CD4-positive, alpha-beta memory T cell (primary cell): Measurements from ENCODE around the gene GPC6. TPM values are rescaled to one million over a fixed set of nuclear protein-coding genes. Genes with fewer than 3 reads are reported as not detected.
A peak's percentile ranks its signal among the peaks of the same experiment; 100 is the strongest.
"Not testable (repeated sequence)": the region's sequence is repeated elsewhere in the genome, so short reads cannot be mapped to it uniquely, and the experiment has no call there.

Experiments used
- CTCF ChIA-PET: fragments of 350-600 bp; sonication (Branson Sonifier 250); formaldehyde crosslinking; loops from one replicate; lab custom pipeline; 2021; ENCODE audit warnings: inconsistent platforms; ENCODE audit not compliant: partially characterized antibody; lab: Charles Lee
- POLR2A ChIA-PET: fragments of 350-600 bp; sonication (Branson Sonifier 250); formaldehyde crosslinking; loops from one replicate; lab custom pipeline; 2021; ENCODE audit not compliant: partially characterized antibody; lab: Charles Lee
- DNase-seq, 5 donors: peaks; one replicate each; pipeline versions ENCODE4 v3.0.0 to v3.0.0-alpha.2; 2020 to 2022; ENCODE audit warnings: mixed read lengths in 1 of 5
- H3K27ac ChIP-seq: one replicate; pipeline ENCODE4 v1.7.0; 2013; ENCODE audit warnings: low read depth, low read length
- H3K27me3 ChIP-seq: 2 replicates; pipeline ENCODE4 v1.7.0; 2013; ENCODE audit warnings: mild to moderate bottlenecking, low read length, moderate library complexity; ENCODE audit not compliant: insufficient read depth
- H3K36me3 ChIP-seq: 2 replicates; pipeline ENCODE4 v1.7.0; 2013; ENCODE audit warnings: mild to moderate bottlenecking, low read length, moderate library complexity; ENCODE audit not compliant: insufficient read depth
- H3K4me1 ChIP-seq: 2 replicates; pipeline ENCODE4 v1.7.0; 2013; ENCODE audit warnings: mild to moderate bottlenecking, low read length, moderate library complexity; ENCODE audit not compliant: insufficient read depth
- H3K4me3 ChIP-seq, 2 donors: one replicate each; pipeline ENCODE4 v1.7.0; 2013; ENCODE audit warnings: low read length in 2 of 2, mild to moderate bottlenecking in 1 of 2
- H3K9me3 ChIP-seq, 2 donors: one replicate each; pipeline ENCODE4 v1.7.0; 2013; ENCODE audit warnings: low read length in 2 of 2, control low read depth in 1 of 2; ENCODE audit not compliant: control insufficient read depth in 1 of 2
- H3K27ac Mint-ChIP-seq, 7 donors: one replicate each; pipeline ENCODE4 v1.8.0; 2020 to 2021; ENCODE audit warnings: mixed read lengths in 7 of 7, mild to moderate bottlenecking in 6 of 7, inconsistent platforms in 3 of 7, moderate library complexity in 3 of 7
- H3K27me3 Mint-ChIP-seq, 2 donors: one replicate each; pipeline ENCODE4 v1.8.0; 2020 to 2021; ENCODE audit warnings: mixed read lengths in 2 of 2
- H3K36me3 Mint-ChIP-seq, 2 donors: one replicate each; pipeline ENCODE4 v1.8.0; 2020 to 2021; ENCODE audit warnings: mixed read lengths in 2 of 2, inconsistent platforms in 1 of 2, mild to moderate bottlenecking in 1 of 2
- H3K4me1 Mint-ChIP-seq, 4 donors: one replicate each; pipeline ENCODE4 v1.8.0; 2020 to 2021; ENCODE audit warnings: mixed read lengths in 4 of 4, mild to moderate bottlenecking in 1 of 4
- H3K4me3 Mint-ChIP-seq, 8 donors: one replicate each; pipeline ENCODE4 v1.8.0; 2020 to 2021; ENCODE audit warnings: mixed read lengths in 8 of 8, mild to moderate bottlenecking in 7 of 8, moderate library complexity in 6 of 8, inconsistent platforms in 3 of 8
- H3K9me3 Mint-ChIP-seq, 8 donors: one replicate each; pipeline ENCODE4 v1.8.0; 2020 to 2021; ENCODE audit warnings: mixed read lengths in 8 of 8, mild to moderate bottlenecking in 5 of 8, inconsistent platforms in 3 of 8, moderate library complexity in 1 of 8
- intact Hi-C: fragments of 100-400 bp; cut with micrococcal nuclease; formaldehyde crosslinking; loops from one replicate; pipeline ENCODE4 v1.15.1; 2023
- polyA plus RNA-seq, 2 donors: library from polyadenylated mRNA; unstranded; fragments of 300-500 nt; fragmentation: Illumina TruSeq; gene quantifications; one replicate each; pipeline ENCODE4 v1.2.3, GENCODE V29; 2021
- total RNA-seq, 2 experiments: library from RNA; stranded (reverse); gene quantifications; one replicate each; pipeline ENCODE4 v1.2.3, GENCODE V29; 2021

Gene GPC6
- total and polyA plus RNA-seq, 4 experiments from 2014 or later: not detected

- H3K4me1 ChIP-seq: no peaks in the 10 kb centered on the region
- ChIA-PET CTCF (no interaction called here), POLR2A (no interaction called here)
- peaks cover 0 to 2% of the 10 kb centered on the region in 2 donors for H3K27me3 Mint-ChIP-seq
- H3K27ac Mint-ChIP-seq: no peak overlapping the region
- intact Hi-C loops: no loop called here
- no peak for DNase-seq
- no peaks in the 10 kb centered on the region for H3K4me1 Mint-ChIP-seq
- H3K9me3 Mint-ChIP-seq: peaks cover 0 to 2% (median 0%) of the 10 kb centered on the region in 8 donors
- no peak overlapping the region for H3K27ac ChIP-seq
- no peak overlapping the region for H3K4me3 Mint-ChIP-seq
- no peaks in the 10 kb centered on the region for H3K36me3 ChIP-seq
- H3K36me3 Mint-ChIP-seq: no peaks in the 10 kb centered on the region
- H3K9me3 ChIP-seq: no peaks in the 10 kb centered on the region
- no peak overlapping the region for H3K4me3 ChIP-seq
- H3K27me3 ChIP-seq: no peaks in the 10 kb centered on the region
Measured at GRCh38 chr13:93320942-93321341, 94.3 kb downstream of the GPC6 start.

- DNase-seq, H3K27me3 Mint-ChIP-seq, H3K4me1 ChIP-seq, H3K9me3 ChIP-seq, H3K9me3 Mint-ChIP-seq, H3K36me3 ChIP-seq, H3K27ac ChIP-seq, CTCF ChIA-PET, H3K4me3 Mint-ChIP-seq, H3K4me3 ChIP-seq, intact Hi-C loops, POLR2A ChIA-PET, H3K4me1 Mint-ChIP-seq, H3K27me3 ChIP-seq, H3K36me3 Mint-ChIP-seq: not testable (repeated sequence)
- peak overlapping the region in 1 of 7 donors; percentile 4 for H3K27ac Mint-ChIP-seq
Measured at GRCh38 chr13:93323880-93324279, 97.3 kb downstream of the GPC6 start.

GRCh38 chr13:93325303-93326233, 99.0 kb downstream of the GPC6 start:
- Mint-ChIP-seq H3K4me1 (no peaks in the 10 kb centered on the region), H3K4me3 (no peak overlapping the region), H3K27me3 (peaks cover 0 to 2% of the 10 kb centered on the region in 2 donors), H3K9me3 (no peaks in the 10 kb centered on the region), H3K36me3 (no peaks in the 10 kb centered on the region), H3K27ac (no peak overlapping the region)
- ChIA-PET POLR2A (no interaction called here), CTCF (no interaction called here)
- H3K9me3 ChIP-seq: no peaks in the 10 kb centered on the region
- H3K4me1 ChIP-seq: no peaks in the 10 kb centered on the region
- no peak for DNase-seq
- H3K36me3 ChIP-seq: no peaks in the 10 kb centered on the region
- intact Hi-C loops: no loop called here
- no peak overlapping the region for H3K27ac ChIP-seq
- no peaks in the 10 kb centered on the region for H3K27me3 ChIP-seq
- no peak overlapping the region for H3K4me3 ChIP-seq

DNA sequence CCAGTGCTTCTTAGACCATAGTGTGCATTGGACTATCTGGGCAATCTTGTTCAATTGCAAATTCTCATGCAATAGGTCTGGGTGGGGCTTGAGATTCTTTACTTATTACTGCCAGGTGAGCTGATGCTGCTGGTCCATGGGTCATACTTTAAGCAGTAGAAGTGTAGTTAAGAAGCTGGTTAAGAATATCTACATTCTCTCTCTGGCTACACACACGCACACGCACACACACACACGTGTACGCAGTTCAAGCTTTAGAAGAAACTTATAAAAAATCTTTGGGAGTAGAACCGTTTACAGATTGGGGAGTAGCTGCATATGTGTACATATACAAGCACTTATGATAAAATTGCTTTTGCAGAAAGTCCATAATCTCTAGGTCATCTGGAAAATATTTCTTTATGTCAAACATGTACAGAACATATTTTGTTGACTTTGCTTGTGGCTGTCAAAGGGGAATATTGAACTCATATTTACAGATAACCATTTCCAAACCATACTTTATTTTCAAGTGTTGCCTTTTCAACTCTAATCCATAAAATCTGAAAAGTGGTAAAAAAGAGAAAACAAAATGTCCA, 99.7 kb downstream of the GPC6 start:
- Mint-ChIP-seq H3K9me3 (no peaks in the 10 kb centered on the region), H3K27me3 (peaks cover 0 to 2% of the 10 kb centered on the region in 2 donors), H3K4me1 (no peaks in the 10 kb centered on the region), H3K36me3 (no peaks in the 10 kb centered on the region), H3K27ac (no peak overlapping the region), H3K4me3 (no peak overlapping the region)
- no peaks in the 10 kb centered on the region for H3K9me3 ChIP-seq
- no peak overlapping the region for H3K27ac ChIP-seq
- no peaks in the 10 kb centered on the region for H3K36me3 ChIP-seq
- ChIA-PET CTCF (no interaction called here), POLR2A (no interaction called here)
- intact Hi-C loops: no loop called here
- no peaks in the 10 kb centered on the region for H3K4me1 ChIP-seq
- no peak overlapping the region for H3K4me3 ChIP-seq
- H3K27me3 ChIP-seq: no peaks in the 10 kb centered on the region
- no peak for DNase-seq

GRCh38 chr13:93328943-93329342, 102.3 kb downstream of the GPC6 start:
- H3K4me1 ChIP-seq: no peaks in the 10 kb centered on the region
- no peak overlapping the region for H3K27ac ChIP-seq
- H3K36me3 ChIP-seq: no peaks in the 10 kb centered on the region
- H3K4me3 ChIP-seq: no peak overlapping the region
- Mint-ChIP-seq H3K27ac (no peak overlapping the region), H3K36me3 (no peaks in the 10 kb centered on the region), H3K4me3 (no peak overlapping the region), H3K4me1 (no peaks in the 10 kb centered on the region), H3K27me3 (peaks cover 0 to 2% of the 10 kb centered on the region in 2 donors), H3K9me3 (no peaks in the 10 kb centered on the region)
- intact Hi-C loops: no loop called here
- ChIA-PET POLR2A (no interaction called here), CTCF (no interaction called here)
- no peak for DNase-seq
- H3K27me3 ChIP-seq: no peaks in the 10 kb centered on the region
- H3K9me3 ChIP-seq: no peaks in the 10 kb centered on the region

- H3K4me3 ChIP-seq: no peak overlapping the region
- no peaks in the 10 kb centered on the region for H3K27me3 ChIP-seq
- intact Hi-C loops: no loop called here
- Mint-ChIP-seq H3K4me1 (no peaks in the 10 kb centered on the region), H3K27me3 (no peaks in the 10 kb centered on the region), H3K36me3 (no peaks in the 10 kb centered on the region), H3K4me3 (no peak overlapping the region), H3K9me3 (peaks cover 0 to 7% (median 0%) of the 10 kb centered on the region in 8 donors), H3K27ac (no peak overlapping the region)
- no peaks in the 10 kb centered on the region for H3K9me3 ChIP-seq
- CTCF ChIA-PET: no interaction called here
- H3K4me1 ChIP-seq: no peaks in the 10 kb centered on the region
- no peak for DNase-seq
- no peaks in the 10 kb centered on the region for H3K36me3 ChIP-seq
- no peak overlapping the region for H3K27ac ChIP-seq
- POLR2A ChIA-PET: no interaction called here
Measured at GRCh38 chr13:93336728-93337127, 110.1 kb downstream of the GPC6 start.

- Mint-ChIP-seq H3K9me3 (peaks cover 0 to 7% (median 0%) of the 10 kb centered on the region in 8 donors), H3K36me3 (no peaks in the 10 kb centered on the region), H3K27ac (no peak overlapping the region), H3K4me3 (no peak overlapping the region), H3K4me1 (no peaks in the 10 kb centered on the region), H3K27me3 (no peaks in the 10 kb centered on the region)
- no peak overlapping the region for H3K4me3 ChIP-seq
- DNase-seq: no peak
- H3K9me3 ChIP-seq: no peaks in the 10 kb centered on the region
- no peaks in the 10 kb centered on the region for H3K4me1 ChIP-seq
- POLR2A ChIA-PET: no interaction called here
- intact Hi-C loops: no loop called here
- CTCF ChIA-PET: no interaction called here
- no peaks in the 10 kb centered on the region for H3K27me3 ChIP-seq
- H3K27ac ChIP-seq: no peak overlapping the region
- no peaks in the 10 kb centered on the region for H3K36me3 ChIP-seq
Measured at GRCh38 chr13:93338030-93338429, 111.4 kb downstream of the GPC6 start.
